ENCODE data around the gene KLHL29.

The KLHL29 gene

DNA sequence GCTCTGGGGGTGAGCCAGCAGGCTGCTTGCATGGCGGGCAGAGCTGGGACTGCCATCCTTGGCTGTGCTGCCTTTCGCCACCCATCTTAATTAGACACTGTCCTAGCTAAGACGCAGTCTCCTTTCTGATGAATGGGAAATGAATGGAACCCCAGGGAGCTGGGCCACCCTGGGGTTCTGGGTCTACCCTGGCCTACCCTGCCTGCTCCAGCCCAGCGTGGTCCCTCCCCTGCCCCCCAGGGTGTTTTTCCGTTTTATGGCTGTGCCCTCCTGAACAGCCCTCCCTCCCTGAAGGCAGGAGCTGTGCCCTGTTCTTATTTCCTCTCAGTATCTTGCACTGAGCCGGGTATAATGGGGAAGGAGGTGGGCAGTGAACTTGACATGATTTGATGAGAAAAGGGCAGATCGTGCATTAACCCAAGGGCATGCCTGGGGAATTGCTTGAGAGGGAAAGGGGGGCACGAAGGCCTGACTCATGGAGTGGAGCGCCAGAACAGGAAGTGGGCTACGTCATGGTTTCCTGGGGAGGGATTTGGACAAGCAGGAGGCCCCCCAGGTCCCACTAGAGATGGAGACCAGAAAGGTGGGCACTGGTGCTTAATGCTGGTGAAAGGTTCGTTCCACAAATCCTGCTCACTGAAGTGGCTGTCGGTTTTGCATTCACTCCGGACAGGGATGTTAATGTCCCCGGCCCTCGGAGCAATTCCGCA, 165.0 kb downstream of the KLHL29 start:
- no peaks in the 10 kb centered on the region for H4K20me1 ChIP-seq (ENCODE audit: insufficient read depth, low read length, poor library complexity, severe bottlenecking)
- H3K4me1 ChIP-seq (ENCODE audit: insufficient read depth, low read length, poor library complexity, severe bottlenecking): peaks cover 16% of the 10 kb centered on the region
- H3F3A ChIP-seq (ENCODE audit: low read depth): no peaks in the 10 kb centered on the region
- H3K9me2 ChIP-seq (replicated peaks; ENCODE audit: low read depth, low read length): no peaks in the 10 kb centered on the region
- no peaks in the 10 kb centered on the region for H3K36me3 ChIP-seq (ENCODE audit: insufficient read depth, low read length)
- peak overlapping the region; percentile 15 for H3K4me3 ChIP-seq (ENCODE audit: low read length, poor library complexity, severe bottlenecking)
- H3K9me3 ChIP-seq (ENCODE audit: insufficient read depth, low read depth, low read length): no peaks in the 10 kb centered on the region
- peak overlapping the region; percentile 34 for H3K4me2 ChIP-seq (ENCODE audit: low read depth, low read length, poor library complexity, severe bottlenecking)
- no peak overlapping the region for H2AFZ ChIP-seq (ENCODE audit: low read length)
- no peaks in the 10 kb centered on the region for H3K79me2 ChIP-seq (ENCODE audit: insufficient read depth, low read length)
- H3K9ac ChIP-seq (ENCODE audit: low read depth, low read length, poor library complexity, severe bottlenecking): no peak overlapping the region
- TF ChIP-seq EZH2phosphoT487 (IDR thresholded peaks at IDR 0.05; ENCODE audit: borderline replicate concordance): no peak
- no peak for TF ChIP-seq CTCF (conservative IDR thresholded peaks at IDR 0.05; ENCODE audit: low read length)
- H3K27me3 ChIP-seq (ENCODE audit: insufficient read depth, low read length, poor library complexity, severe bottlenecking): no peaks in the 10 kb centered on the region

GRCh38 chr2:23550553-23550952, 165.6 kb downstream of the KLHL29 start:
- Histone ChIP-seq H3K9ac (ENCODE audit: low read depth, low read length, poor library complexity, severe bottlenecking) (no peak overlapping the region), H2AFZ (ENCODE audit: low read length) (no peak overlapping the region), H3K4me2 (ENCODE audit: low read depth, low read length, poor library complexity, severe bottlenecking) (no peak overlapping the region), H3K36me3 (ENCODE audit: insufficient read depth, low read length) (no peaks in the 10 kb centered on the region), H3F3A (ENCODE audit: low read depth) (no peaks in the 10 kb centered on the region), H4K20me1 (ENCODE audit: insufficient read depth, low read length, poor library complexity, severe bottlenecking) (no peaks in the 10 kb centered on the region), H3K9me3 (ENCODE audit: insufficient read depth, low read depth, low read length) (no peaks in the 10 kb centered on the region), H3K4me1 (ENCODE audit: insufficient read depth, low read length, poor library complexity, severe bottlenecking) (peaks cover 16% of the 10 kb centered on the region), H3K4me3 (ENCODE audit: low read length, poor library complexity, severe bottlenecking) (no peak overlapping the region), H3K27me3 (ENCODE audit: insufficient read depth, low read length, poor library complexity, severe bottlenecking) (no peaks in the 10 kb centered on the region), H3K79me2 (ENCODE audit: insufficient read depth, low read length) (no peaks in the 10 kb centered on the region), H3K9me2 (replicated peaks; ENCODE audit: low read depth, low read length) (no peaks in the 10 kb centered on the region)
- TF ChIP-seq CTCF (conservative IDR thresholded peaks at IDR 0.05; ENCODE audit: low read length): no peak
- TF ChIP-seq EZH2phosphoT487 (IDR thresholded peaks at IDR 0.05; ENCODE audit: borderline replicate concordance): no peak

DNA sequence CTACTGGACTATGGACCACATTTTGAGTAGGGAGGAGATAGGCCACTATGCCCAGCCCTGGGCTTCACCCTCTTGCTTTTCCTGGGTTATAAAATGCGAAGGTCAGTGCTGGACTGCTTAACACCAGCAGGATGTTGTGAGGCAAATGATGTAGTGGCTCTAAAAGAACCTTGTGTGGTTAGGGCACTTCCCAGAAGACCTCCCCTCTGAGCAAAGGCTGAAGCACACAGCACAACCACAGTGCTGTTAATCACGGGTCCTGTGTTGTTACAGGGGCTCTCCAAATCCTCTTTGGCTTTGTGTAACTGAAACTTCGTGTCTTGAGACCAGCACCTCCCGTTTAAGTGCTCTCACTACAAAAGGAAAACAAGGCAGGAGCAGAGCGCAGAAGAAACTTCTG, 166.9 kb downstream of the KLHL29 start:
- no peak overlapping the region for H3K9ac ChIP-seq (ENCODE audit: low read depth, low read length, poor library complexity, severe bottlenecking)
- TF ChIP-seq CTCF (conservative IDR thresholded peaks at IDR 0.05; ENCODE audit: low read length) (no peak), EZH2phosphoT487 (IDR thresholded peaks at IDR 0.05; ENCODE audit: borderline replicate concordance) (no peak)
- no peaks in the 10 kb centered on the region for H3K9me3 ChIP-seq (ENCODE audit: insufficient read depth, low read depth, low read length)
- H3K27me3 ChIP-seq (ENCODE audit: insufficient read depth, low read length, poor library complexity, severe bottlenecking): no peaks in the 10 kb centered on the region
- peaks cover 16% of the 10 kb centered on the region for H3K4me1 ChIP-seq (ENCODE audit: insufficient read depth, low read length, poor library complexity, severe bottlenecking)
- no peaks in the 10 kb centered on the region for H3K9me2 ChIP-seq (replicated peaks; ENCODE audit: low read depth, low read length)
- H3K4me3 ChIP-seq (ENCODE audit: low read length, poor library complexity, severe bottlenecking): no peak overlapping the region
- H2AFZ ChIP-seq (ENCODE audit: low read length): no peak overlapping the region
- no peaks in the 10 kb centered on the region for H3K36me3 ChIP-seq (ENCODE audit: insufficient read depth, low read length)
- no peaks in the 10 kb centered on the region for H4K20me1 ChIP-seq (ENCODE audit: insufficient read depth, low read length, poor library complexity, severe bottlenecking)
- no peaks in the 10 kb centered on the region for H3K79me2 ChIP-seq (ENCODE audit: insufficient read depth, low read length)
- no peaks in the 10 kb centered on the region for H3F3A ChIP-seq (ENCODE audit: low read depth)
- no peak overlapping the region for H3K4me2 ChIP-seq (ENCODE audit: low read depth, low read length, poor library complexity, severe bottlenecking)

Measured in Loucy (cell line).